GM18508 (cell line): ENCODE measurements around the gene PCAT7.

Experiments used
- ATAC-seq: cut with Tn5 transposase; IDR thresholded peaks from one replicate; pipeline ENCODE4 v1.9.1; 2021; ENCODE audit warnings: moderate number of reproducible peaks; ENCODE audit not compliant: insufficient read depth, unreplicated experiment

The PCAT7 gene

GRCh38 chr9:94600715-94601114, 45.8 kb downstream of the PCAT7 start:
- ATAC-seq: no peak

GRCh38 chr9:94602666-94603065, 47.8 kb downstream of the PCAT7 start:
- ATAC-seq: no peak

- ATAC-seq: no peak
Observed at GRCh38 chr9:94603259-94604160, 48.6 kb downstream of the PCAT7 start.

- no peak for ATAC-seq
Observed at GRCh38 chr9:94606646-94607422, 52.0 kb downstream of the PCAT7 start.

GRCh38 chr9:94607423-94607691, 52.5 kb downstream of the PCAT7 start:
- no peak for ATAC-seq

GRCh38 chr9:94610181-94610606, 55.3 kb downstream of the PCAT7 start:
- no peak for ATAC-seq

GRCh38 chr9:94611638-94612068, 56.8 kb downstream of the PCAT7 start:
- ATAC-seq: no peak

GRCh38 chr9:94612071-94612470, 57.2 kb downstream of the PCAT7 start:
- no peak for ATAC-seq

- ATAC-seq: no peak
Observed at GRCh38 chr9:94613003-94613402, 58.1 kb downstream of the PCAT7 start.

GRCh38 chr9:94619026-94619425, 64.1 kb downstream of the PCAT7 start:
- no peak for ATAC-seq
